Measurements from ENCODE around the gene INPP5F.

DNA sequence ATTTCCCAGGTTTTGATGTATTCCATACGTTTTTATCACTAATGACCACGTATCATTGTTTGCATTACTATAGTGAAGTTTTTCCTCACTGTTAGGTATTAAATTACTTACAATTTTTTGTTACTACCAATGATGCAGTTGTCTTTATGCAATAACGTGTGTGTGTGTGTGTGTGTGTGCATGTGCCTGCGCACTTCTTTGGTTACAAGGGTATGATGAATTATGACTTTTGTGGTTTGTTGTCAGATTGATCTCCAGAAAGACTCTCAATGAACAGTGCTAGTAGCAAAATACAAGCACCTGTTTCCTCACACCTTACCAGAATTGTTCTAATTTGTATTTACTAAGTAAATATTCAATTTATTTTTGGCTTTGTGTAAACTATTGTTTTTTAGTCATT is 95.3 kb downstream of the INPP5F start:
- TF ChIP-seq, protein P1, sequence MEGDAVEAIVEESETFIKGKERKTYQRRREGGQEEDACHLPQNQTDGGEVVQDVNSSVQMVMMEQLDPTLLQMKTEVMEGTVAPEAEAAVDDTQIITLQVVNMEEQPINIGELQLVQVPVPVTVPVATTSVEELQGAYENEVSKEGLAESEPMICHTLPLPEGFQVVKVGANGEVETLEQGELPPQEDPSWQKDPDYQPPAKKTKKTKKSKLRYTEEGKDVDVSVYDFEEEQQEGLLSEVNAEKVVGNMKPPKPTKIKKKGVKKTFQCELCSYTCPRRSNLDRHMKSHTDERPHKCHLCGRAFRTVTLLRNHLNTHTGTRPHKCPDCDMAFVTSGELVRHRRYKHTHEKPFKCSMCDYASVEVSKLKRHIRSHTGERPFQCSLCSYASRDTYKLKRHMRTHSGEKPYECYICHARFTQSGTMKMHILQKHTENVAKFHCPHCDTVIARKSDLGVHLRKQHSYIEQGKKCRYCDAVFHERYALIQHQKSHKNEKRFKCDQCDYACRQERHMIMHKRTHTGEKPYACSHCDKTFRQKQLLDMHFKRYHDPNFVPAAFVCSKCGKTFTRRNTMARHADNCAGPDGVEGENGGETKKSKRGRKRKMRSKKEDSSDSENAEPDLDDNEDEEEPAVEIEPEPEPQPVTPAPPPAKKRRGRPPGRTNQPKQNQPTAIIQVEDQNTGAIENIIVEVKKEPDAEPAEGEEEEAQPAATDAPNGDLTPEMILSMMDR (IDR thresholded peaks at IDR 0.05), result no peak
- TF ChIP-seq POLR2A (IDR thresholded peaks at IDR 0.05), result no peak
- TF ChIP-seq EP300 (IDR thresholded peaks at IDR 0.05), result no peak
- no peak for TF ChIP-seq POLR2AphosphoS5 (IDR thresholded peaks at IDR 0.05)

Data from upper lobe of left lung (tissue), 4 donors.